Esophagus muscularis mucosa (tissue), 4 donors: ENCODE data around the gene EMP2. TPM values are rescaled to one million over a fixed set of nuclear protein-coding genes. Genes with fewer than 3 reads are reported as not detected.

ENCODE experiments used
- DNase-seq: peaks from one replicate; pipeline ENCODE4 v3.0.0-alpha.2; 2017; ENCODE audit errors: extremely low spot score
- H3K27ac ChIP-seq, 4 donors: fragments of 200-600 bp; sonication (generic); replicated peaks in 1 of 4; 1 replicate in 3 of 4; 2 replicates in 1 of 4; pipeline ENCODE4 v1.5.1; 2016 to 2019; ENCODE audit warnings: mild to moderate bottlenecking in 1 of 4
- H3K27me3 ChIP-seq, 4 donors: fragments of 200-600 bp; sonication (generic); one replicate each; pipeline versions ENCODE4 v1.5.1 to v1.6.0; 2016 to 2019
- H3K36me3 ChIP-seq, 4 donors: fragments of 200-600 bp; sonication (generic); one replicate each; pipeline ENCODE4 v1.5.1; 2016 to 2019
- H3K4me1 ChIP-seq, 4 donors: fragments of 200-600 bp; sonication (generic); one replicate each; pipeline ENCODE4 v1.5.1; 2016 to 2019
- H3K4me3 ChIP-seq, 4 donors: fragments of 200-600 bp; sonication (generic); 1 replicate in 2 of 4; 2 replicates in 2 of 4; pipeline ENCODE4 v1.5.1; 2016 to 2019; ENCODE audit warnings: mild to moderate bottlenecking in 4 of 4, moderate library complexity in 1 of 4
- H3K9me3 ChIP-seq, 4 donors: fragments of 200-600 bp; sonication (generic); 1 replicate in 3 of 4; 2 replicates in 1 of 4; pipeline ENCODE4 v1.5.1; 2016 to 2019
- EP300 ChIP-seq: sonication (generic); formaldehyde crosslinking; IDR thresholded peaks from one replicate; pipeline ENCODE4 v1.6.1; 2017; ENCODE audit warnings: antibody characterized with exemption
- POLR2A ChIP-seq: fragments of 450-650 bp; IDR thresholded peaks from one replicate; pipeline ENCODE4 v1.6.1; 2017; ENCODE audit warnings: antibody characterized with exemption, moderate library complexity, mild to moderate bottlenecking, low read depth
- POLR2AphosphoS5 ChIP-seq, 2 donors: sonication (generic); formaldehyde crosslinking; IDR thresholded peaks; one replicate each; pipeline ENCODE4 v1.6.1; 2017; ENCODE audit warnings: antibody characterized with exemption in 2 of 2
- WGBS: methylation state at CpG from one replicate; pipeline ENCODE4 v1.1.5; 2018; 5-methylcytosine and 5-hydroxymethylcytosine counted together
- intact Hi-C: fragments of 100-400 bp; cut with DNase I; formaldehyde crosslinking; loops from one replicate; pipeline ENCODE4 v1.15.1; 2023
- total RNA-seq, 4 donors: library from RNA; depleted of rRNA; stranded (reverse); fragments of >200 nt; gene quantifications; one replicate each; pipeline versions ENCODE4 v1.1.0 to v1.2.1, GENCODE V29; 2016
- TF ChIP-seq, protein P1 (sequence below), 3 experiments: fragments of 200-600 bp in 2 of 3; fragments of 450-650 bp in 1 of 3; sonication (generic) in 2 of 3; IDR thresholded peaks; one replicate each; pipeline ENCODE4 v1.5.1; 2017 to 2019; ENCODE audit warnings: antibody characterized with exemption in 3 of 3, mild to moderate bottlenecking in 2 of 3, moderate library complexity in 1 of 3

EMP2 gene
- total RNA-seq, 4 donors from 2014 or later, result 44.1 to 87.1 (median 57.3) TPM

DNA sequence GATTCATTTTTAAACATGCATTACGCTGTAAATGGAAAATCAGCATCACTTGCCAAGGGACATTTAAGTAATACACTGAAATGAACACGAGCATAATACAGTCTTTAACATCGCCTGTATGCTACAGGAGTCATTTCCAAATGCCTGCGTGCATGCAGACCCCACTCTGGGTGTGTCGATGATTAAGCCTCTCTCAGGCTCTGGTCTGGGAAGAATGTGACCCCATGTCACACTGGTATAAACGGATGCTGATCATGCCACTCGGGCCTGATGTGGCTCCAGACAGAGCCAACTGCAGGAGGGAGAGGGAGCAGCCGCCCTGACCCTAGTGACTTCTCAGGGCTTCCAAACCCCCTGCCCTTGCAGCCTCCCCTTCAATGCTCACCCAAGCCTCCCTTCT lies 10.8 kb downstream of the EMP2 start:
- DNase-seq, result no peak
- H3K4me3 ChIP-seq, result no peak overlapping the region
- peaks cover 32 to 59% (median 40%) of the 10 kb centered on the region in 4 donors for H3K4me1 ChIP-seq
- H3K27ac ChIP-seq, result peak overlapping the region in 2 of 4 donors; percentile 25 to 45
- H3K36me3 ChIP-seq, result peaks cover 0 to 15% (median 0%) of the 10 kb centered on the region in 4 donors
- WGBS, result 31% methylated on average over 8 of the region's 8 CpGs
- intact Hi-C loops, result loop anchor here (10.0 kb wide), 1 partner anchor 345 kb away; no protein-coding TSS in a partner anchor
- no peaks in the 10 kb centered on the region for H3K27me3 ChIP-seq
- H3K9me3 ChIP-seq, result no peaks in the 10 kb centered on the region
- no peak for TF ChIP-seq EP300
- TF ChIP-seq, protein P1, sequence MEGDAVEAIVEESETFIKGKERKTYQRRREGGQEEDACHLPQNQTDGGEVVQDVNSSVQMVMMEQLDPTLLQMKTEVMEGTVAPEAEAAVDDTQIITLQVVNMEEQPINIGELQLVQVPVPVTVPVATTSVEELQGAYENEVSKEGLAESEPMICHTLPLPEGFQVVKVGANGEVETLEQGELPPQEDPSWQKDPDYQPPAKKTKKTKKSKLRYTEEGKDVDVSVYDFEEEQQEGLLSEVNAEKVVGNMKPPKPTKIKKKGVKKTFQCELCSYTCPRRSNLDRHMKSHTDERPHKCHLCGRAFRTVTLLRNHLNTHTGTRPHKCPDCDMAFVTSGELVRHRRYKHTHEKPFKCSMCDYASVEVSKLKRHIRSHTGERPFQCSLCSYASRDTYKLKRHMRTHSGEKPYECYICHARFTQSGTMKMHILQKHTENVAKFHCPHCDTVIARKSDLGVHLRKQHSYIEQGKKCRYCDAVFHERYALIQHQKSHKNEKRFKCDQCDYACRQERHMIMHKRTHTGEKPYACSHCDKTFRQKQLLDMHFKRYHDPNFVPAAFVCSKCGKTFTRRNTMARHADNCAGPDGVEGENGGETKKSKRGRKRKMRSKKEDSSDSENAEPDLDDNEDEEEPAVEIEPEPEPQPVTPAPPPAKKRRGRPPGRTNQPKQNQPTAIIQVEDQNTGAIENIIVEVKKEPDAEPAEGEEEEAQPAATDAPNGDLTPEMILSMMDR (IDR thresholded peaks at IDR 0.05), result no peak

DNA sequence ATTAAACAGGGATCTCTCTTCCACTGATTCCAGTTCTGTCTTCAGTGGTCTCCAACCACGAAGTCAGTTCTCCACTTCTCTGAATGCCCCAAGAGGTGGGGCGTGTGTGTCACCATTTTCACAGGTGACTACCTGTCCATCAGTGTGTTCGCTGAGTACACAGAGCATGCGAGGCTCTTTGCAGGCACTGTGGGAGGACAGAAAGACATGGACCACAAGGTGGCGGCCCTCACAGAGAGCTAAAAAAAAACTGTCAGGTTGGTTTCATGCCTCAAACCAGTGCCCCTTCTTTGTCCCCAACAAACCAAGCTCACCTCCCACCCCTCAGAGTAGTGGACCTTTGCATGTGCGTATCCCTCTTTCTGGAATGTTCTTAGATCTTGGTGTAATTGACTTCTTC lies 13.8 kb downstream of the EMP2 start:
- intact Hi-C loops, result no loop called here

DNA sequence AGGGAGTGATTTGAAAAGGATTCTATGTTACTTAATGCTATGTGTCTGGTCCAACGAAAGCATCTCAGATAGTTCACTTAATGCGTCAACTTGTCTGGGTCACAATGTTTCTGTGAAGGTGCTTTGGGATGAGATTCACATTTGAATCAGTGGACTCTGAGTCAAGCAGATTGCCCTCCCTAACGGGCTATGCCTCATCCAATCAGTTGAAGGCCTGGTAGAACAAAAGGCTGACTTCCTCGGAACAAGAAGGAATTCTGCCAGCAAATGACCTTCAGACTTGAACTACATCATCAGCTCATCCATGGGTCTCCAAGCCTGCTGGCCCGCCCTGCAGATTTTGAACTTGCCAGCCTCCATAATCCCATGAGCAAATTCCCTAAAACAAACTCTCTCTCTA lies 15.2 kb downstream of the EMP2 start:
- Histone ChIP-seq H3K4me3 (no peak overlapping the region), H3K36me3 (peaks cover 0 to 6% (median 0%) of the 10 kb centered on the region in 4 donors), H3K9me3 (peaks cover 0 to 9% (median 0%) of the 10 kb centered on the region in 4 donors), H3K4me1 (peaks cover 57 to 83% (median 73%) of the 10 kb centered on the region in 4 donors), H3K27ac (peak overlapping the region in 3 of 4 donors; percentile 23 to 47 (median 45)), H3K27me3 (no peaks in the 10 kb centered on the region)
- 74% methylated on average over 5 of the region's 5 CpGs for WGBS
- DNase-seq, result no peak
- TF ChIP-seq, protein P1 (IDR thresholded peaks at IDR 0.05), result no peak
- no peak for TF ChIP-seq POLR2AphosphoS5 (IDR thresholded peaks at IDR 0.05)
- TF ChIP-seq POLR2A, result no peak
- TF ChIP-seq EP300, result no peak
- intact Hi-C loops, result no loop called here

More for the DNA sequence above, 13.8 kb downstream of the EMP2 start:
- H3K27ac ChIP-seq, result no peak overlapping the region
- TF ChIP-seq, protein P1 (IDR thresholded peaks at IDR 0.05), result no peak
- TF ChIP-seq POLR2A (no peak), EP300 (no peak), POLR2AphosphoS5 (IDR thresholded peaks at IDR 0.05) (no peak)
- 94% methylated on average over 6 of the region's 6 CpGs for whole genome bisulfite sequencing
- H3K4me1 ChIP-seq, result peaks cover 46 to 76% (median 63%) of the 10 kb centered on the region in 4 donors
- H3K9me3 ChIP-seq, result peaks cover 0 to 9% (median 0%) of the 10 kb centered on the region in 4 donors
- H3K27me3 ChIP-seq, result no peaks in the 10 kb centered on the region
- H3K4me3 ChIP-seq, result no peak overlapping the region
- no peak for DNase-seq
- peaks cover 0 to 10% (median 0%) of the 10 kb centered on the region in 4 donors for H3K36me3 ChIP-seq

DNA sequence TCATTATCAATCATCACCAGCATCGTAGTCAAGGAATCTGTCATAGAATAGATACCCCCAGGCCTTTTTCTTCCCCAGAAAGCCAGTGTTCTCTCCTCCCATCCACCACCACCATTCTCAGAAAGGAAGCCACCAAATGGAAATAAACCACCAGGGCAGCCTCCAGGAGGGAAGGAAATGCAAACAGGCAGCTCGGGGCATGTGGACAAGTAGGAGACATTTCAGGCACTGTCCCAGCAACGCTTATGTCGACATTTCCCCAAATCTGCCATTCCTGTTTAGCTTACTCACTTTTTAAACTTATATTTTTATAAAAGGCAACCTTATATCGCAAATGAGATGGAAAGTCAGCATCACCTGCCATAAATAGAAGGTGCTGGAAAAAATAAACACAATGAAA lies 15.8 kb downstream of the EMP2 start:
- peaks cover 0 to 6% (median 0%) of the 10 kb centered on the region in 4 donors for H3K36me3 ChIP-seq
- 53% methylated on average over 5 of the region's 5 CpGs for WGBS
- H3K9me3 ChIP-seq, result peaks cover 0 to 9% (median 0%) of the 10 kb centered on the region in 4 donors
- DNase-seq, result no peak
- intact Hi-C loops, result no loop called here
- no peaks in the 10 kb centered on the region for H3K27me3 ChIP-seq
- H3K4me3 ChIP-seq, result no peak overlapping the region
- peaks cover 57 to 83% (median 73%) of the 10 kb centered on the region in 4 donors for H3K4me1 ChIP-seq
- H3K27ac ChIP-seq, result peak overlapping the region in 3 of 4 donors; percentile 23 to 47 (median 45)
- TF ChIP-seq POLR2A, result no peak
- TF ChIP-seq POLR2AphosphoS5 (IDR thresholded peaks at IDR 0.05), result no peak

DNA sequence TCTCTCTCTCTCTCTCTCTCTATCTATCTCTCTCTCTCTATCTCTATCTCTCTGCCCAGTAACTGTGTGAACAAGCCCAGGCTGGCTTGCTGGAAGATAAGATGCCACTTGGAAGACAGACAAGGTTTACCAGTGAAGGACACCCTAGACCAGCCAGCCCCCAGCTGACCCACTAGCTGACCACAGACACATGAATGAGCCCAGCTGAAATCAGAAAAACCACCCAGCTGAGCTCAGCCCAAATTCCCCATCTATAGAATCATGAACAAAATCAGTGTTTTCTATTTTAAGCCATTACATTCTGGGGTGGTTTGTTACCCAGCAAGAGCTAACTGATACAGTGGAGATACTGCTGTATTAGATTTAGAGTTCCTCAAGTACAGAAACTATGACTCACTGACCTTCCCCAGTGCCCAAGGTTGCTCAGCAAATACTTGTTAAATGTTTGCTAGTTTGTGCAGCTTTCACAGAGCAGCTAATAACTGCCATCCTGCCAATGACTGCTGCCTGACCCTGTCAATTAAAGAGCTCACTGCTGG lies 18.0 kb downstream of the EMP2 start:
- peaks cover 0 to 9% (median 0%) of the 10 kb centered on the region in 4 donors for H3K9me3 ChIP-seq
- H3K27ac ChIP-seq, result peak overlapping the region in 2 of 4 donors; percentile 25 to 48
- TF ChIP-seq, protein P1 (IDR thresholded peaks at IDR 0.05), result no peak
- no peak for TF ChIP-seq POLR2AphosphoS5 (IDR thresholded peaks at IDR 0.05)
- no peak for TF ChIP-seq EP300
- no peak for TF ChIP-seq POLR2A
- no peak for DNase-seq
- intact Hi-C loops, result no loop called here
- peaks cover 71 to 92% (median 84%) of the 10 kb centered on the region in 4 donors for H3K4me1 ChIP-seq
- H3K27me3 ChIP-seq, result no peaks in the 10 kb centered on the region
- no peak overlapping the region for H3K4me3 ChIP-seq
- peaks cover 0 to 6% (median 0%) of the 10 kb centered on the region in 4 donors for H3K36me3 ChIP-seq
